Measurements from ENCODE around the gene MRPL39.
"Not testable (repeated sequence)": the region's sequence is repeated elsewhere in the genome, so short reads cannot be mapped to it uniquely, and the experiment has no call there.

The MRPL39 gene
- total RNA-seq = 19.9 to 22.3 reads per million in 2 donors

- peak; percentile 61 for DNase-seq
These were observed at the start of gene MRPL39 for GRCh38 chr21:25607151-25608043. TSS of gene MRPL39 (minus strand) at chr21:25607481. CDS start at chr21:25607475, 6 bp downstream.

DNA sequence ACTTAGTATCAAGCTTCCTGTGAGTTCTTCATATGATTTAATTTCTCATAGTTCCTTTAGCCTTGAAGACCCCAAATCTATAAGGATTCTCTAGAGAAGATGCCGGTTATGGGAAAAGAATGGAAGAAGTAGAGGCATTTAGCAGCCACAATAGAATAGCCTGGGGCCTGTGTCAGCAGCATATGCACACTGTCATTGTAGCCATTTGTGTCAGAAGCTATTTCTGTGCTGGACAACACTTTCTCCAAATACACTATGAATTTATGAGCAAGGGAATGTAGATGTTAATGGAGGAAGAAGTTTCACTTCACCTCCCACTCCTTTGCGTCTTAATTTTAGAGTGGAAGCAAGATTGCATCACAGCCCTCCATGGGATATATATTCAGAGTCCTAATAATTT, 49.1 kb upstream of the MRPL39 start:
- no peak for DNase-seq

DNA sequence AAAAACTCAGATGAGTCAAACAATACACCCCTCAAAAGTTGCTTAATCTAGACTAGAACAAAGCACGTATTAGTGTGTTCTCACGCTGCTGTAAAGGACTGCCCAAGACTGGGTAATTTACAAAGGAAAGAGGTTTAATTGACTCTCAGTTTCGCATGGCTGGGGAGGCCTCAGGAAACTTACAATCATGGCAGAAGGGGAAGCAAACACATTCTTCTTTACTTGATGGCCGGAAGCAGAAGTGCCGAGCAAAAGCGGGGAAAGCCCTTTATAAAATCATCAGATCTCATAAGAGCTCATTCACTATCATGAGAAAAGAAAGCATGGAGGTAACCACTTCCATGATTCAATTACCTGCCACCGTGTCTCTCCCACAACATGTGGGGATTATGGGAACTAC, 41.9 kb upstream of the MRPL39 start:
- no peak for DNase-seq

DNA sequence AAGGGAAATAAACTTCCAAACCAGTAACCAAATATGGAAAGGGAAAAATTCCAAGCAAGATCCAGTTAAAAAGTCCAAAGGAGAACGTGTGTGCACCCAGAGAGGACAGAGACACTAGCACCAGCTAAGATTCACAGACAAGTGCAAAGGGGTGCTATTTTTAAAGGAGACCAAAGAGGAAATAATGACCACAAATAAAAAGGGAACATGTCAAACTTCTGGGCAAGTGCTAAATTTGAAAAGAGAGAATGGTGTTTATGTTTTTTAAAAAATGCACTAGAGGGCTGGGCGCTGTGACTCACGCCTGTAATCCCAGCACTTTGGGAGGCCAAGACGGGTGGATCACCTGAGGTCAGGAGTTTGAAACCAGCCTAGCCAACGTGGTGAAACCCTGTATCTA, 40.4 kb upstream of the MRPL39 start:
- DNase-seq = no peak

DNA sequence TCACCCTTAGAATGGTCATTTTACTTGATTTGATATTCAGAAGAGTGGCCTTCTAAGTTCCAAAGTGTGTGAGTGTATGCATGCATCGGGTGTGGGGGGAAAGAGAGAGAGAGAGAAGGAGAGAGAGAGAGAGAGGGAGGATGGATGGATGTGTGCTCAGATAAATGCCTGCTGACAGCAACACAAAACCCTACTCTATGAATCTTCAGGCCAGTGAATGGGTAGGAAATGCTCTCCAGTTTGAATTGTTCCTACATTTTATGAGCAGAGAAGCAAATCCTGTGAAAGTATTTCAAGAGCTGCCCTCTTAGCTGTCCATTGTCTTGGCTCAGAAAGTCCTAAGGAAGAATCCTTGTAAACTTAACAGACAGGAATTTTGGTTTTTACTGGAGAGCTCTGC, 39.2 kb upstream of the MRPL39 start:
- DNase-seq = no peak

DNA sequence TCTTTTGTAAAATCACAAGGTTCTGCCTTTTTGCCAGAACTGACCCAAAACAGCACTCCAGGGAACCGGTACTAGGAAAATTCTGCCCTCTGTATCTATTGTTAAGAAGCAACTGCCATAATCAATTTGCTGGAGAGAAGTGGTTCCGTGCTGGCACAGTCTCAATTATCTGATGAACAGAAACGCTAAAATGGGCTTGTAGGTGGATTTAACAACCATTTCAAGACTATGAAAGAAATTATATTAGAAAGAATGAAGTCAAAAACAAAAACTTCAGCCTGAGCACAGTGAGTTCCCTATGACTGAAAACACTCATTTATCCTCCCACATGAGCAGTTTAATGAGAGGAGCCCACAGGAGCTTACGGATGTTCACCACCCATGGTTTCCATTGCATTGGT, 36.2 kb upstream of the MRPL39 start:
- no peak for DNase-seq

GRCh38 chr21:25640943-25641292, 33.6 kb upstream of the MRPL39 start:
- DNase-seq = no peak

DNA sequence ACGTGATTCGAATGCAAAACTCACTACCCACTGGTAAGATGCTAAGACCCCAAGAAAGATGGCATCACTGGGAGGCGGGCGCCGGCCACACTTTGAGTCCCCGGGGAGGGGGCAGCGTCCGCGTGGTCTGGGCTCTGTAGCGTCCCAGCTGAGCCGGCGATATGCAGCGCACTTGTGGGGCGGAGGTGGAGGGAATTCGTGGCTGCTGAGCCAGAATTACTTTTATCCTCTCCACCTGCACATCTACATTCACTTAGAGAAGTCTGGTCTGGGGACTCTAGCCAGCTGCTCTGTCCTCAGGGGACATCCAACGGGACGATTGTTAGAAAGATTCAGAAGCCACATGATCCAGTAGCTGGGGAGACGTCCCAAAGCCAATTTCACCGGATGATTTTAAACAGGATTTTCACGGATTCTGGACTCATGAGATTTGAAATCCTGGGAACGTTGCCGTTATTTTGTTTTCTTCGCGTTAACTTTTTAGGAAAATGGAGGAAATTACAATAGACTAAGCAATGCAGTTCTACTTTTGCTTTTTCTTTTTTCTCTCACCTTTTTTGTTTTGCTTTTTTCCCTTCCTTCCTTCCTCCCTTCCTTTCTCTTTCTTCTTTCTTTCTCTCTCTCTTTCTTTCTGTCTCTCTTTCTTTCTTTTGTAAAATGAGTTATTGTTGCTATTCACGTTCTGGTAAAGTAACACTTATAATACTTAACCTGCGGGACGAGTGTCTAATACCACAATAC, 33.1 kb upstream of the MRPL39 start:
- no peak for DNase-seq

GRCh38 chr21:25639551-25640201, 32.4 kb upstream of the MRPL39 start:
- DNase-seq = peak; percentile 19

DNA sequence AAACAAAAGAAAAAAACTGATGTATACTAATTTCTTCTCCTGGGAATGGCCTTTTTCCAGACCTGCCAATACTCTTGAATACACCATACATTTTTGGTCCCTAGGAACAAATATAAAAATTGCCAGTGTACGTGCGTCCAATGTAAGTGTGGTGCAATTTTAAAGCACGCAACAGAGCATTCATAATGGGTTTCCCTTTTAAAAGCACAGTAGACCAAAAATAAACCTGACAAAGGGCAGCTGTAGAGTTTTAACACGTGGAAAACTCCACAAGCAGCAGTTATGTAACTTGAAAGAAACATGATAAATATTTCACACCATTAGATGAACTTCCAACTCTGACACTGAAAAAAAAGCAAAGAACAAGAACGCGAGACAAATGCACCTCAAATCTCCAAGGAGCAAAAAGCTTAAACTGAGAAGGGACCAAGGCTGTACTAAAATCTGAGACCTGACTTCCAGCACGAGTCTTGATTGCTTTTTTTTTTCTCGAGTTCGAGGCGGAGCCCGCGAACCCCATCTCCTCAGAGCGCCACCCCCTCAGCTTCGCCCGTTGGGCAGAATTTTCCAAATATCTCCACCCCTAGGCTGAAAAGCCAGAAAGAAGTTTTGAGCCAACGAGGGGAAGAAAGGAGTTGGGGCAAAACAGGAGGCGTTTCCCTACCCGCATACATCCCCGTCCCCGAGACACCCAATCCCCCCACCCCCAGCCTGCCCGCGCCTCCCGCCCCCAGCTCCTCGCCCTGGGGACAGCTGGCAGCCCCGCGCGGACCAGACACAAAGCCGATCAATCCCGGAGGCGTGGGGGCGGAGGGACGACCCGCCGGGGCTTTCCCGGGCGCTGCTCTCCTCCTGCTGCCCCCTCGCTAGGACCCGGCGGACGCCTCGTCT, 31.6 kb upstream of the MRPL39 start, which contains the start of gene JAM2:
TSS of gene JAM2 (plus strand) at position 599 of the 891 bp plus-strand sequence. CDS start 564 bp downstream, outside the sequence.
- DNase-seq = peak; percentile 22

- DNase-seq = no peak
These were observed 30.8 kb upstream of the MRPL39 start for GRCh38 chr21:25637851-25638659.

- no peak for DNase-seq
These were observed 29.4 kb upstream of the MRPL39 start for GRCh38 chr21:25636727-25637126.

DNA sequence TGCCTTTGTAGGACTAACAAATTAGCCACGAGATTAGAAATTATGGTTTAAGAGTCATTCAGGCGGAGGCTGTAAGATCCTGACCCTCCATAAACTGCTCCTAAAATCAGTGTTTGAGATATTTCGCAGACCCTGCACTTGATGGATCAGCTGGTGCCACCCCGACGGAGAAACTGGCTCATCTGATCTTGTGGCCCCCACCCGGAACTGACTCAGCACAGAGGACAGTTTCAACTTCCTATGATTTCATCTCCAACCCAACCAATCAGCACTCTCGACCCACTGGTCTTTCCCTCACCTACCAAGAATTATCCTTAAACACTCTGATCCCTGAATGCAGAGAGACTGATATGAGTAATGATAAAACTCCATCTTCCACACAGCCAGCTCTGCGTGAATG, 28.0 kb upstream of the MRPL39 start:
- no peak for DNase-seq

- DNase-seq = no peak
These were observed 25.0 kb upstream of the MRPL39 start for GRCh38 chr21:25632296-25632695.

DNA sequence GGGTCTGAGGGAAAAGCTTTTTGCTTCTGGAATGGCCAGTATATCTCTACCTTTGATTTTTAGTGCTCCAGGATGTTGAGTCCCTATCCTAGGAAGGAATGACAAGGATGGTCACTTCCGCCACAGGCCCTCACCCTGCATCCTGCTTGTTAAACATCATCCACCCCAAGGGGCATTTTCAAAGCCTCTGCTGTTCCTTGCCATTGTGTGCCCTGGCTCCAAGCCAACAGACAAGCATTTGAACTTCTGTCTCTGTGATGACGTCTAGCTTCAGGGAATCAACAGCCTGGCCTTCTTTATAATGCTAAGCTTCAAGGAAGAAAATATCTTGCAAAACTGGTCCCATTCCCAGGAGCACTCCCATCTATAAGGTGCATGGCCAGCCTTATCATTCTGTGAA, 19.5 kb upstream of the MRPL39 start:
- DNase-seq = no peak

DNA sequence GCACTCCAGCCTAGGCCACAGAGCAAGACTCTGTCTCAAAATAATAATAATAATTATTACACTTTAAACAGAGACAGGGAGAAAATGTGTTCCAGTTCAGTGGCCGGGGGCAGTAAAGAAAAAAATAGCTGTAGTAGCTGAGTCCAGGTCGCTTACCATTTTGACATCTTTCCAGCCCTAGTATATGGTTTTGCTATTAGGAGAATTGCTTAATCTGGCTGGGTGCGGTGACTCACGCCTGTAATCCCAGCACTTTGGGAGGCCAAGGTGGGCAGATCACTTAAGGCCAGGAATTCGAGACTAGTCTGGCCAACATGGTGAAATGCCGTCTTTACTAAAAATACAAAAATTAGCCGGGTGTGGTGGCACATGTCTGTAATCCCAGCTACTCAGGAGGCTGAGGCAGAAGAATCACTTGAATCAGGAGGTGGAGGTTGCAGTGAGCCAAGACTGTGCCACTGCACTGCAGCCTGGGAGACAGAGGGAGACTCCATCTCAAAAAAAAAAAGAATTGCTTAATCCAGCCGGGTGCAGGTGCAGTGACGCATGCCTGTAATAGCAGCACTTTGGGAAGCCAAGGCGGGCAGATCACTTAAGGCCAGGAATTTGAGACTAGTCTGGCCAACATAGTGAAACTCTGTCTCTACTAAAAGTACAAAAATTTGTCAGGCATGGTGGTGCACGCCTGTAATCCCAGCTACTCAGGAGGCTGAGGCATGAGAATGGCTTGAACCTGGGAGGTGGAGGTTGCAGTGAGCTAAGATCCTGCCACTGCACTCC, 18.7 kb upstream of the MRPL39 start:
- DNase-seq = not testable (repeated sequence)

DNA sequence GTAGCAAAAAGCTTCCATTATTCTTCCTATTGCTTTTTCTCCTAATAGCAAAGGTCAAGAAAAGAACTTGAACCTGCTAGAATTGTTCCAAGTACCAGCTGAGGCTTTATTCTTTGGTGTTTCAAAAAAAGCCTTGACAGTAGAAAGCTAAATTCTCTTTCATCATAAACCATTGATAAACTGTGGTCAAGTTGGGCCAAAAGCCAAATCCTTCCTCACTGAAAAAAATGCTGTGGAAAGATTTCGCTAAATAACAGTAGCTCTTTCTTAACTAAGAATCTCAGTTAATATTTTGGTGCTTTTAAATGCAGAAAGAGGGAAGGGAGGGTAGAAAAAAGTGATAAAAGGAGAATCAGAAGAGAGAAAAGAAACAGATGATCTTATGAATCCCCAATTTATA, 17.8 kb upstream of the MRPL39 start:
- DNase-seq = no peak

- DNase-seq = no peak
These were observed 17.2 kb upstream of the MRPL39 start for GRCh38 chr21:25624511-25624910.

GRCh38 chr21:25619198-25619597, 11.9 kb upstream of the MRPL39 start:
- DNase-seq = no peak

DNA sequence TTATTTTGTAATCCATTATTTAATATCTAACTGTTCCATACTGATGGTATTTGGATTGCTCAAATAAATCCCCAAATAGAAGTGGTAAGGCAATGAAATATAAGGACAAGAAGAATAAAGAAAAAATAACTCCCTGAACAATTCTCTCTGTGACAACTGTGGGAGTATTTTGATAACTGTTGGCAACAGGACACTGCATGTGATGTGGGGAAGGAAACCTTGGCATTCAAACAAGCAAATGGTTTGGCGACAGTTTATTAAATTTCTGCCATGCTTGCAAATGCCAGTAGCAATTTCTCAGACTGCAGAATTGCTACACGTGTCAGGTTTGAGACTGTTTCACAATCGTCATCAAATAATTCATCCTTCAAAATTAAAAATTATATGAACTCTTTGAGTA, 8.6 kb upstream of the MRPL39 start:
- no peak for DNase-seq

DNA sequence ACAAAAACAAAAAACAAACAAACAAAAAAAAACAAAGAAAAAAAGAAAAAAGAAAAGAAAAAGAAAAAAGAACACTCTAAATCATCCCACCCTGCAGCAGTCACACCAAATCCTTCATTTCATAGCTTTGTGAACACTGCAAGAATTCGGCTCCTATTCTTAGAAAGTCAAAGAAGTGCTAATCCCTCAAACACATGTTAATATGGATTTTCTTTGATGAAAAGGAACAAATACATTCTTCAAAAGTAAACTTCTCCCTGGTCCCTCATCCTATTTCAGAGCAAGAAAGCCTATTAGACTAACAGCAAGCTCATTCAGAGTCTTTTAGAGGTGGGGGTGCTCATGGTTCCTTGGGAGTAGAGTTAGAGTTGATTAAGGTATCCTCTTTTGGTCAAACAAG, 7.2 kb upstream of the MRPL39 start:
- DNase-seq = no peak

All from activated gamma-delta T cell (primary cell).